ENCODE data around the gene NEUROG1.

The NEUROG1 gene, protein sequence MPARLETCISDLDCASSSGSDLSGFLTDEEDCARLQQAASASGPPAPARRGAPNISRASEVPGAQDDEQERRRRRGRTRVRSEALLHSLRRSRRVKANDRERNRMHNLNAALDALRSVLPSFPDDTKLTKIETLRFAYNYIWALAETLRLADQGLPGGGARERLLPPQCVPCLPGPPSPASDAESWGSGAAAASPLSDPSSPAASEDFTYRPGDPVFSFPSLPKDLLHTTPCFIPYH
- total RNA-seq: 0 reads per million in 2 donors

DNA sequence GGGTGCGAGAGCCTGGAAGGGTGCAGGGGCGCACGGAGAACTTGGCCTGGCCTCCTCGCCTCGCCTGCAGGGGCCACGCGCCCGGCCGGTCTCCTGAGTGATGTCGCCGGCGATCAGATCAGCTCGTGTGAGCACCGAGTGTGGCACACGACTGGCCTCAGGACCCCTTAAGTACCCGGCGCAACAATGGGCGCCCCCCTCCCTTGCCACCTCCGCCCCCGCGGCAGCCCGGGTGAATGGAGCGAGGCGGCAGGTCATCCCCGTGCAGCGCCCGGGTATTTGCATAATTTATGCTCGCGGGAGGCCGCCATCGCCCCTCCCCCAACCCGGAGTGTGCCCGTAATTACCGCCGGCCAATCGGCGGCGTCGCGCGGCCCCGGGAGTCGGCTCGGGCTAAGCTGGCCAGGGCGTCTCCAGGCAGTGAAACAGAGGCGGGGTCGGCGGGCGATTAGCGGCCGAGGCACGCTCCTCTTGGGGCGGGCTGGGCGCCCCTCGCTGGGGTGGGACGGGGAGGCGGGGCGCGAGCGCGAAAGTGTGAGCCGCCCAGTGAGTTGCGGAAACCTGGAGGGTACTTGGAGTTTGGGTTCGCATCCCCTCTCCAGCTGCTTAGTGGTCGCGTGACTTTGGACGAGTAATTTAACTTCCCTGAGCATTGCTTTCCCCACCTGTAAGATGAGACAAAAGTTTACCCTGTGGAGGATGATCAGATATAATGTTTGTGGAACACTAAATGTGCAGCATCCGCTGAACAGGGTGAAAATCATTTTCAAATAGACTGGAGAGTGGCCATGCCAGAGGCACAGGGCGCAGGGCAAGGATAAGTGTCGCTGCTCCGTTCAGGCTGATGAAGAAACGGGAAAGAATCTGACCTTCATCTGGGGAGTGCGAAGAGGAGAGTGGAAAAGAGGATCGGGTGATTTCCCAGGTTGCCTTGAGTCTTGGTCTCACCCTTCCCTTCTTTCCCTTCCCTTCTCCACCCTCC, at the start of gene NEUROG1:
Gene NEUROG1 (minus strand): TSS at position 145 of the 982 bp plus-strand sequence. CDS start 274 bp downstream, outside the sequence.
- no peak for DNase-seq

DNA sequence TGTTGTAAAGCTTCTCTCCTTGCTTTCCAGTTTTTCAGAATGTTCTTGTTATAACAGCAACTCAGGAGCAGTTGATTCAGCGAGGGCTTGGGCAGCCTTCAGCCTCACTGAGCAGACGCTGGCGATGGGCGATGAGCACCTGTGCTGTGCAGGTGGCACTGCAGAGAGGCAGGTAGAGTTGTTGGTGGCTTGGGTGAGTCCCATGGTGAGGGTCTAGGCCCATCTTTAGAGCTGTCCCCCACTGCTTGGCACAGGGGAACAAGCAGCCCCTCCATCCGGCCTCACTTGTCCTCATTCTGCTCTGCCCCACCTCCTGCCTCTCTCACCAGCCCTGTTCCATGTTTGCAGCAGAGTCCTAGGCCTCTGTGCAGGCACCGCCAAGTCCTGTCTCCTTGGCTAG, 49.2 kb upstream of the NEUROG1 start:
- no peak for DNase-seq

DNA sequence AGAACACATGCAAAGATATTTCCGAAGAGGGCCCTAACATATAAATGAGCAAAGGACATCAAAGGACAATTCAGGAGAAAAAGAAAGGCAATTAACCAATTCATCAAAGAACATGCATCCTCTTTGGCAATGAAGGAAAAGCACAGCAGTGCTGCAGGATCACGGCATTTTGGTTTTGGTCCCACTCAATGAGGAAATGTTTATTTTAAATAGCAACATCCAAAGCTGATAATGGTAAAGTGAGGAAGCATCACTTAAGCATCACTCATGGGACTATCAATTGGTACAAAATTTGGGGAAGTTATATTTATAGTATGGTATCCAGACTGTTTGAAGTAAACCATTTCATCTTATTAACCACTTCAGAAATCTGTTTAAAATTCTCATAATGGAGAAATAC, 48.5 kb upstream of the NEUROG1 start:
- DNase-seq: no peak

DNA sequence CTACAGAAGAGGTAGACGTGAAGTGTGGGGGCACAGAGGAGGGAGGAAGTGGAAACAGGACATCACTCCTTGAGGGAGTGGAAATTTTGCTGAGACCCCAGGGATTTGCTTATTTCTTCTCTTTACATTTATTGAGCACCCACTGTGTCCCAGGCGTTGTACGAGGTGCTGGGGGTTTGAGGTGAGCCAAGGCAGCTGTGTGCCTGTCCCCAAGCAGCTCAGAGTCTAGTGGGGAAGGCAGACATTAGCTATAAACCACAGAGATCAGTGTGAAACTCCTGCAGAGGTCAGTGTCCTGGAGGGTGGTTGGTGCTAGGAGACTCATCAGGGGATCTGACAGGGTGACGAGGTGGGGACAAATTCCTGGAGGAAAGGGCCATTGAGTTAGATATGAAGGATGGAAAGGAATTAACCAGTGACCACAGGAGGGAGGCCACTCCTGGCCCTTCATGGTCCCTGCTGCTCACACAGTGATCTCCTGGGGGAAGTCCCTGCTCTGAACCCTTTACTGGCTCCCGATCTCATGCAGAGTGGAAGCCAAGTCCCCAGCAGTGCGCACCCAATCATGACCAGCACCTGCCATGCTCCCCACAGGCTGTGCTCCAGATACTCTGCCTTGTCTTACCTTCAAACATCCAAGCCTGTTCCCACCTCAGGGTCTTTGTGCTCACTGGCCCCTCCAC, 46.5 kb upstream of the NEUROG1 start:
- DNase-seq: no peak

DNA sequence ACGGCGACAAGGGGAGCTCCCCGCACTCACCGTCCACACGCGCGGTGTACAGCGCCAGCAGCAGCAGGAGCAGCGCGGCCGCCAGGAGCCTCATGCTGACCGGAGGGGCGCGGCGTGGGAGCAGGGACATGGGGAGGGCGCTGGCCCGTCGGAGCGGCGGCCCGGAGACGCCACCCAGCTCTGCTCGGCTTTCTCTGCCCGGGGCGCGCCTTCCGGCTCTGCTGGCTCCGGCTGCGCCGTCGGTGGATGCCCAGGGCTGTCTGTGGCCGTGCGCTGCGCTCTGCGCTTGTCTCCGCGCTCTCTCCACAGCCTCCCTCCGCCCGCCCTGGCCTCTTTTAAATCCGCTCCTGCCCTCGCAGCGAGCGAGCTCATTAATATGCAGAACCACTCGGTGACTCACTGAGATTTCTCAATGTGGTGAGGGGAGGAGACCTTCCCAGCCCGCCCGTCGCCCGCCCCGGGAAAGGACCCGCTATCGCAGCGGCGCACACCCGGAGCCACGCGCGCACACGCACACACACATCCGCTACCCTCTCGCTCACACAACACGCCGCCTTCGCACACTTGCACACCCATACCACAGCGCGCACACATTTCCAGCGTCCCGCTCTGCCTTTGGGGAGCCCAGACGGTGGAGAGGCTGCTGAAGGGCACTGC, 43.0 kb upstream of the NEUROG1 start, which contains the start of gene CXCL14:
Gene CXCL14 (minus strand): TSS at position 307 of the 657 bp plus-strand sequence. CDS start 213 bp downstream, at position 94.
- DNase-seq: no peak

DNA sequence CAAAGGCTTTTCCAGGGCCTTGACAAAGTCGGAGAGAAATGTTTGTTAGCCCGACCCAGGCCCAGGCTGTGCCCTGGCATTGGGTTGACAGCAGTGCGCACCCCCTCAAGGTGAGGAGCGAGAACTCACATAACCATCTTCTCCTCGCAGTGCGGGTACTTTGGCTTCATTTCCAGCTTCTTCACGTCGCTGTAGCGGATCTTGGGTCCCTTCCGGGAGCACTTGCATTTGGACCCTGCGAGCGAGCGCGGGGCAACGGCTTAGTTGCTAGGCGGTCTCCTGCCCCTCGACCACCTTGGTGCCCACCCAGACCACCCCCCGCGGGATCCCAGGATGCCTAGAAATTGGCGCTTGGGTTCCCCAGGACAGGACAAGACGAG, 42.5 kb upstream of the NEUROG1 start:
- DNase-seq: no peak

DNA sequence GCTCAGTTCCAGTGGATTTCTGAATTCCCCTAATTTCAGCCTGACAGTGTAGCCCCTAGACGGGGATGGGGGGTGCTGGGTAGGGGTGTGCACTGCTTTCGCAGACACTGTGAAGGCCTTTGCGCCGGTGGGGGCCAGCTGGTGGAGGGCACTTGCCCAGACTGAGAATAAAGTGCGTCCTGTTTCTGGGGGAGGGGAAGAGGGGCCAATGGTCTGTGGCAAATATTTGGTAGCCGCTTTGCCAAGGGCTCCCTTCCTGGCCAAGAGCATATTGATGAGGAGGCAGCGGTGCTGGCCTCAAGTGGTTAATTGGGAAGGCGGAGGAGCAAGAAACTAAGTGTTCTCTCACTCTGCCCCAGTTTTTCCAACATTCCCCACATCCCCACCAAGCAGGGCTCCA, 41.7 kb upstream of the NEUROG1 start:
- DNase-seq: no peak

DNA sequence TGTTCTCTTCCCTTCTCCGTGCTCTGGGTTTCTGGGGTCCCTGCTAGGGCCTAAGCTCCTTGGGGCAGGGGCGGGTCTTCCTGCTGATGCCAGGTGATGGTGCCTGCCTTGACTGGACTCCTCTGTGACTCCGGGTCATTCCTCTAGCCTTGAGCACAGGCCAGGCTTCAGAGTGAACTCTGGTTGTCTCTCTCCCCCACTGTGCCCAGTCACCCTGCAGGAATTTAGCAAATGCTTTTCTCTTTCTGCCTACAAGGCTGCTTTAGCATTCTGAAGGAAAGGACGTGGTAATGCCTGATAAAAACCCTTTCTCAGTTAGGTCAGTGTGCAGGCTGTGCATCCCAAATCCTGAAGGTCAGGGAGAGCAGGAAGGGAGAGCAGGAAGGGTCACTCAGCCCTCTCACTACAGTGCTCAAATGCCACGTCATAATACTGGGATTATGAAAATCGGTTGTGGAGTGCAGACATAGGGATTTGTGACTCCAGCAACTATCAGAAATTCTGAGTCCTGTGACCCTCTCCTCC, 40.4 kb upstream of the NEUROG1 start:
- DNase-seq: no peak

DNA sequence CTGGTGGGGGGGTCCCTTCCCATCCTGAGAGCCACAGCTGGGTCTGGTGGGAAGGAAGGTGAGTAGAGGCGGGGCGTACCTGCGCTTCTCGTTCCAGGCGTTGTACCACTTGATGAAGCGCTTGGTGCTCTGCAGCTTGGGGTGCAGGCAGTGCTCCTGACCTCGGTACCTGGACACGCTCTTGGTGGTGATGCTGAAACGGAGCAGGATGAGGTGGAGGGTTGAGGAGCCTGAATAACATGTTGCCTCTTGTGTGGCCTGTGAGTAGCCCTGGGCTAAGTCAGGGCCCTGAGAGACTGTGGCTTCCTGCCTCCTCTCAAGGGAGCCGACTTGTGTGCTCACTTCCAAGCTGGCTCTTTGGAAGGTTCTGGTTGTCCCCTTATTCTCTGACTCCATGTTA, 38.7 kb upstream of the NEUROG1 start:
- no peak for DNase-seq

DNA sequence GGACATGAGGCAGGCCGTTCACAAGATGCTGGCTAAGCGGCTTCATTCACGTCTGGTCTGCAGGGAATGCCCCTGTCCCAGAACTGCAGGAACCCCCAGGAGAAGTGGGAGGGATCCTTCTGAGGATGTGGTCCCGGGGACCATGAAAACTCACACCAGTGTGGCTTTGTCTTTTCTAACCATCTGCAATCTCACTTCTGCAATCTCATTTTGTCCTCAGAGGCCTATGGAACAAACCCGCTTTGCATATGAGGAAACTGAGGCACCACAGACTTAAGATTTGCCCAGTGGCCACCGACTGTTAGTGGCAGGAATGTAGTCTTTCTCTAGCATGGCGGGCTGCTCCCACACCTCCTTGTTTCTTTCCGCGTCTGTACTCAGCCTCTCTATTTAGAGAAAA, 36.1 kb upstream of the NEUROG1 start:
- DNase-seq: no peak

DNA sequence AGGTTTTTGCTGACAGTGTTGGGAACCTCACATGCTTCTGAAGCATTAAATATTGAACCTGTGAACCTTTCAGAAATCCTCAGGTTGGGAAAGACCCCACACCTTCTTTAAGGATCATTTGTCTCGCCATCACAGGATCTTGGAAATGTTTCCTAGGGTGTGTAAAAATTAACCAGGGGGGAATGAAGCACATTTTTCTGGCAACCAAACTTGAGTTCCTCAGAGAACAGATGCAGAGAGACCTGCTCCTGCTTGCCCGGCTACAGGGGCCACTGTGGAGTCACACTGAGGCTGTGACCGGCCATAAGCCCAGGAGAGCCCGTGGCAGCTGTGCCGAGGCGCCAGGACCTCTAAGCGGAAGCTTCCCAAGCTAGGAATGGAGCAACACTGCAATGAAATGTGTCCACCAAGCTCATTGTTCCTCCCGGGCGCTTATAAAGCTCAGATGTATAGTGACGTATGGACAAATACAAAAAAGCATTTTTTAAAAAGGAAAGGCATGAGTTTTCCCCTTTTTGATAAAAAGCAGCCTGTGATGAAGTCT, 35.4 kb upstream of the NEUROG1 start:
- DNase-seq: no peak

DNA sequence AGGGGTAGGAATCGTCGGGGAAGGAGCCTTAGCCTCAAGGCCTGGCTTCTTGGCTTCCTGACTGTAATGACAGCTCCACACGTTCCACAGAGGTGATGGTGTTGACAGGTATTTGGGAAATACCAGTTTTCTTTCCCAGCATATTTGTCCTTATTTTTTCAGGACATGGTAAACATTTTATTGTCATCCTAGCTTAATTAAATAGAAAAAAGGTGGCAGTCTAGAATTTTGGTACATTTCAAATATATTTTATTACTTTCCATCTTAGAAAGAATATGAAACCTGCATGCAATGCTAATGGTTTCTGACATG, 34.6 kb upstream of the NEUROG1 start:
- no peak for DNase-seq

DNA sequence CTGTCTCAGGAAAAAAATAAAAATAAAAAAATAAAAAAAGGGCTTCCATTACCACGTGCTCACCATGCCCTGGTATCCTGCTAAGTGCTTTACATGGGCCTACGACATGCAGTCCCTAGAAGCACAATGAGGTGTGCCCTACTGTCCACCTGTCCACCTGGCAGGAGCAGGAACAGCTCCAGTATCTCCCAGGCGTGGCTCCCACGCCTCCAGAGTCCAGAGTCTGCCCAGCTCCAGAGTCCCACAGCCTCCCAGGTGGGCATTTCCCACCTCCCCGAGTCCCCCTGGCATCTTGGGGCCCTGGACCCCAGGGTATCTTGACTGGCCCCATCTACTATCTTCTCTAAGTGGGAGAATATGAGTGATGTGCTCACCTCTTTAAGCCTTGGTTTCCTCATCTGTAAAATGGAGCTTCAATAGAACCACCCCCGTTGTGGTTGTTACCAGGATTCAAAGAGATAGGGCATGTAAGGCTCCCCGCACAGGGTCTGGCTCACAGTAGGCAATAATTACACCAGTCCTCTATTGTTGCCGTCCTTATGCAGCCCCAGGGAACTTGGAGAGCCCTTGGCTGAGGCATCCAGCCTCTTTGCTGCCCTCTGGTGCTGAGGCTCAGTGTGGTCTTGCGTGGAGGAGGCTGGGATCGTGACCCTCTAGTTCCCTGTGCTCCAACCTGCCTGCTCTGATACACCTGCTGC, 34.1 kb upstream of the NEUROG1 start:
- DNase-seq: no peak

DNA sequence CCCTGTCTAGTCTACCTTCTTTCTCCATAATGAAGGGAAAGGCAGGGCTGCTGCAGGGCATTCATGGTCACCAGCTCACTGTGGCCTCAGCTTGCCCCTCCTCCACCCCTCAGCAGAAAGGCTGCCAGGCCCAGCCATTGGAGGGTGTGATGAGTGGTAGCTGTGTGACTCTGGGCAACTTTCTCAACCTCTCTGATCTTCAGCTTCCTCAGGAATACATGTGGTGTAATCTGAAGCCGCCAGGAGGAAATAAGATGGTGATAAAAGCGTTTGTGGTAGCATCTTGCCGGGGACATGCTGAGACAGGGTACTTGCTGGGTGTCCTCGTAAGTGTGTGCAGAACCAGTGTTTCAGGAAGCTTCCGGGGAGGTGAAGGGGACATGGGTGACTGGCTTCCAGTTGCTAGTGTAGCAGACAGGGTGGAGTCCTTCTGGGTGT, 33.2 kb upstream of the NEUROG1 start:
- no peak for DNase-seq

DNA sequence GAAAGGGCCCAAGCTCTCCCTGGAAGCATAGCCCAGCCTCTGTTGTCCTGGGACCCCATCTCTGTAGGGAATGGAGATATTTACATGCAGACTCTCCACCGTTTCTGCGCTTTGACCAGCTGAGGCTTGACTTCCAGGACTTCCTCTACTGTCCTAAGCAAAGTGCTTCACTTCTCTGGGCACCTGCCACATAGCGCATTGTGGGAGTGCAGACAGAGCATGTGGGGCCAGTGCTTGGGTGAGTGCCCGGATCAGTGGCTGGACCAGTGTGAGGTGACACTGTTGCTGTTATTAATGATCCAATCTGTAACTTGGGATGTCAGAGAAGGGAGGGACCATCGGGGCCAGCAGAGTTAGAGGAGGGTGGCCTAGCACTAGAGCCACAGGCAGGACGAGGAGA, 32.5 kb upstream of the NEUROG1 start:
- DNase-seq: no peak

DNA sequence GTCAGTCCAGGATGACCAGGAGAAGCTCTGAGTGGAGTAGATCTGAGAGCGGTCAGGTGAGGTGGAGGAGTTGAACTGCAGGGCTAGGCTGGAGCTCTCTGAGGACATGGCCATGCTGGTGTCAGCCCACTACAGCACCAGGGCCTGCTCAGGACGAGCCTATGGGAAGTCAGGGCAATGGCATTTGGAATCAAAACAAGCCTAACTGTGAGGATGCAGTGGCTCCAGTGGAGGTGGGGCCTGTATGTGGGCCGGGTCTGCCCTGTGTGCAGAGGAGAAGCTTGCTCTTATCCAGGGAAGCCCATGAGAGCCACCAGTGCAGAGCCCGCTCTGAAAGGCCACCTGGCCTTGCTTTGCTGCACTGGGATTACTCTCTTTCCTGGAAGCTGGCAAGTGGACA, 31.9 kb upstream of the NEUROG1 start:
- no peak for DNase-seq

DNA sequence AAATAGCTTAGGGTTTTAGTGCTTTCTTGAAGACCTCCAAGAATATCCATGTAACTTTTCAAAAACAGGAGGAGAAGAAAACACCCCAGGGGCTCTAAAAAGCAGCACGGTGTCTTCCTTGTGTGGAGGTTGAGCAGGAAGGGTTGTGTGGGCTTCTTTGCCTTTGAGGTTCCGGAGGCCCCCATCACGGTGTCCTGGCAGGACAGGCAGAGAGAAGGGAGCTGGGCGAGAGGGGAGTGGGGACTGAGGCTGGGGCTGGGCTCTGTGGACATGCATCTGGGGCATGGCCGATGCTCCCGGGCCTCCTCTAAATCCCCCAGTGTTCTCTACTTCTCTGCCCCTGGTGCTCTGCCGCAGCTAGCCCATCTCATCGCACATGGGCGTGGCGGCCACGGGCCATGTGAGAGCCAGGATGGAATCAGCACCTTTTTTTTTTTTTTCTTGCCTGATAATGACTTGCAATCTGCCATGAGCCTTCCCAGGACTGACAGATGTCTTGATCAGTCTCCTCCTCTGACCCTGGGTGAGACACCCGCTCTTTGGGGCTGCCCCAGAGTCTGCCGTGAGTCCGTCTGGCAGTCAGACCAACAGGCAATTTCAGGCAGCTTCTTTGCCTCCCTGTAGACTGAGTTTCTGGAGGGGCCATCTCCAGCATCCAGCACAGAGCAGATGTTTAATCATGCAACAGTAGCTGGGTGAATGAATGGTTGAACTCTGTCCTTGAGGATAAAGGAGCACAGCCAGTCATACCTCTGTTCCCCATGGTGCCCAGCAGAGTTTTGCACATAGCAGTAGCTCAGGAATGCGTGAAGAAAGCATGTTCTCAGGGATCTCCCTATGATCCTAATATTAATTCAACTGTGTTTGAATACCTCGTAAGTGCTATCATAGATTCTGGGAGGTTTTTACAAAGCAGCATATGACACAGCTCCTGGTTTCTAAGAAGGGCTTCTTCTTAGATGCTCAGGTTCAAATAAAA, 30.9 kb upstream of the NEUROG1 start:
- DNase-seq: no peak

DNA sequence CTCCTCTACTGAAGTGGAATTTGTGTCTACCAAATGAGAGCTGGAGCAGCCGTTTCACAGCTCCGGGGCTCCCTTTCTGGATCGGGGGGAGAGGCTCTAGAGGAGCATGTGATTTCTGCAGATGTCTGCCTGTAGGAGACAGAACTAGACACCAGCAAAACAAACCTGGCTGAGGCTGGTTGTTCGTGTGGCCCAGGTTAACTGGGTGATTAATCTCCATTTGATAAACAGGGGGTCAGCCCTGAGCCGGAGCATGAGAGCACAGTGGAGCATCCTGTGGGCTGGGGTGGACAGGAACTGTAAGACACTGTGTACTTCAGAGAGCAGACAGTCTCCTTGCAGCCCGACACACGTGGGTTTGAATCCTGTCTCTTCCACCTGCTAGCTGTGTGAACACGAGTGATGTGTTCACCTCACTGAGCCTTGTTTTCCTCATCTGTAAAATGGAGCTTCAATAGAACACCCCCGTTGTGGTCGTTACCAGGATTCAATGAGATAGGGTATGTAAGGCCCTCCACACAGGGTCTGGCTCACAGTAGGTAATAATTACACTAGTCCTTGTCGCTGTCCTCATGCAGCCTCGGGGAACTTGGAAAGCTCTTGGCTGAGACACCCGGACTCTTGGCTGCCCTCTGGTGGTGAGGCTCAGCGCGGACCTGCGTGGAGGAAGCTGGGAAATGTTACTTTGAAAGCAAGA, 30.1 kb upstream of the NEUROG1 start:
- no peak for DNase-seq

DNA sequence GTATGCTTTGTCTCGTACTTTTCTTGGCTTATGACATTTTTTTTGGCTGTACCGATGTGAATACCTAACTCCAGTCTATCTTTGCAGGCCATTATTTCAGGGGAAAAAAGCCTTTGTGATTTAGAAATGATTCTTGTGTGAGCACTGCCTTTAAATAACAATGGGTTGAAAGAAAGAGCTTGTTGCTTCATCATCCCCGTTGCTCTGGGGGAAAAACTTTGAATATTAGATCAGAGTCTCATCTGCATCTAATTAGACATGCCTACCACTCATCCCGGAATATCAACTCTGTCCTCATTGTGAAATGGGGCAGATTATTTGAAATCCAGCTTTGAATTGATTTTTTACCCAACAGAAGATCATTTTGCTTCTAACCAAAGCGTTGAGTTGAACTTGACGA, 29.5 kb upstream of the NEUROG1 start:
- DNase-seq: no peak

DNA sequence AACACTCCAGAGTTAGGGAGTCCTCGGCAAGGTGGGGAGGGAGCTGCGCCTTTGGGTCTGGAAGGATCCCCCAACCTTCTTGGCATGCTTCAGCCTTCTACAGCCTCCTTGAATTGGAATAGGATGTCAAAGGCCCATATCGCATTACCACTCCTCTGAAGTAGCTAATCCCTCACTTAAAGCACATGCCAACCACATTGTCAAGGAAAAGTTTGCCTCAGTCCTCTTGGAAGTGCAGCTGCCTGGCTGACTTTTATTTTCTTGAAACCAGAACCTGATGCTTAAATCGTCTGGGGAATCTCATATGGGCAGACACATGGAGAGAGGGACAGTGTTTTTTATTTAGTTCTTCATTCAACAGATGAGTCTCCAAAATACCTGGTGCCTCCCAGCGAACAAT, 28.6 kb upstream of the NEUROG1 start:
- DNase-seq: no peak
